OCI-LY3 (cell line): ENCODE measurements around the gene NUP210L.
A peak's percentile ranks its signal among the peaks of the same experiment; 100 is the strongest.

ENCODE experiments used
- H2AFZ ChIP-seq: fragments of 200-600, 300-600 bp; shearing (Covaris generic); 2 replicates; pipeline ENCODE4 v1.6.0; 2014; ENCODE audit warnings: antibody characterized with exemption, low read depth, low read length
- H3K27ac ChIP-seq: fragments of 200-600, 300-600 bp; sonication (generic); 2 replicates; pipeline ENCODE4 v1.5.1; 2014; ENCODE audit warnings: mild to moderate bottlenecking, low read length, moderate library complexity, mixed read lengths
- H3K27me3 ChIP-seq: fragments of 200-600, 300-600 bp; sonication (generic); 2 replicates; pipeline ENCODE4 v1.6.1; 2014; ENCODE audit warnings: low read depth, low read length, mixed read lengths
- H3K36me3 ChIP-seq: fragments of 200-600, 300-600 bp; sonication (generic); replicated peaks from 2 replicates; pipeline ENCODE3; 2014; ENCODE audit warnings: low read depth, low read length, mixed read lengths
- H3K4me1 ChIP-seq: fragments of 300-600, 200-600 bp; sonication (generic); 2 replicates; pipeline ENCODE4 v1.6.1; 2014; ENCODE audit warnings: low read length, mixed read lengths
- H3K4me2 ChIP-seq: fragments of 200-600, 300-600 bp; sonication (generic); 2 replicates; pipeline ENCODE4 v1.6.1; 2014; ENCODE audit warnings: low read length, mixed read lengths
- H3K4me3 ChIP-seq: fragments of 300-600, 200-600 bp; sonication (generic); 2 replicates; pipeline ENCODE4 v1.5.1; 2014; ENCODE audit warnings: antibody characterized with exemption, mild to moderate bottlenecking, low read length, moderate library complexity
- H3K79me2 ChIP-seq: fragments of 300-600, 200-600 bp; shearing (Covaris generic); 2 replicates; pipeline ENCODE4 v1.6.1; 2014; ENCODE audit warnings: mild to moderate bottlenecking, low read length, mixed read lengths
- H3K9ac ChIP-seq: fragments of 300-600, 200-600 bp; shearing (Covaris generic); 2 replicates; pipeline ENCODE4 v1.6.0; 2014; ENCODE audit warnings: mild to moderate bottlenecking, low read length, moderate library complexity
- H3K9me3 ChIP-seq: fragments of 200-600, 300-600 bp; shearing (Covaris generic); 2 replicates; pipeline ENCODE4 v1.6.1; 2014; ENCODE audit warnings: low read length, mixed read lengths; ENCODE audit not compliant: insufficient read depth
- H4K20me1 ChIP-seq: fragments of 200-600, 300-600 bp; sonication (generic); 2 replicates; pipeline ENCODE4 v1.6.1; 2016; ENCODE audit warnings: low read length, mixed read lengths; ENCODE audit not compliant: insufficient read depth
- CTCF ChIP-seq: fragments of 200-600, 300-600 bp; sonication (generic); IDR thresholded peaks from 2 replicates; pipeline ENCODE4 v1.5.1; 2014; ENCODE audit warnings: antibody characterized with exemption, low read length, low read depth
- EZH2phosphoT487 ChIP-seq: fragments of 200-600 bp; shearing (Covaris generic); IDR thresholded peaks from 2 replicates; pipeline ENCODE4 v1.6.1; 2018; ENCODE audit warnings: antibody characterized with exemption, mixed run types, low read depth

Gene NUP210L

GRCh38 chr1:154186177-154186576, 31.3 kb upstream of the NUP210L start:
- Histone ChIP-seq H3K9me3 (no peaks in the 10 kb centered on the region), H2AFZ (no peak overlapping the region), H3K4me2 (no peak overlapping the region), H3K27me3 (peaks cover 25% of the 10 kb centered on the region), H3K4me1 (peaks cover 3% of the 10 kb centered on the region), H3K27ac (no peak overlapping the region), H4K20me1 (peaks cover 7% of the 10 kb centered on the region), H3K4me3 (no peak overlapping the region), H3K9ac (no peak overlapping the region), H3K79me2 (peaks cover 18% of the 10 kb centered on the region), H3K36me3 (peaks cover 3% of the 10 kb centered on the region)
- TF ChIP-seq CTCF (peak; percentile 84), EZH2phosphoT487 (no peak)

- Histone ChIP-seq H3K27me3 (peaks cover 14% of the 10 kb centered on the region), H3K27ac (peak overlapping the region; percentile 95), H4K20me1 (peaks cover 32% of the 10 kb centered on the region), H3K4me3 (peak overlapping the region; percentile 87), H3K9ac (peak overlapping the region; percentile 93), H2AFZ (peak overlapping the region; percentile 2; the same call in 1 of the 2 replicates), H3K9me3 (no peaks in the 10 kb centered on the region), H3K79me2 (peaks cover 47% of the 10 kb centered on the region), H3K4me1 (peaks cover 29% of the 10 kb centered on the region), H3K4me2 (peak overlapping the region; percentile 99), H3K36me3 (peaks cover 24% of the 10 kb centered on the region)
- TF ChIP-seq CTCF: no peak
- no peak for TF ChIP-seq EZH2phosphoT487
These were observed 28.4 kb upstream of the NUP210L start for GRCh38 chr1:154183046-154183915.

- no peaks in the 10 kb centered on the region for H3K9me3 ChIP-seq
- peaks cover 35% of the 10 kb centered on the region for H3K4me1 ChIP-seq
- peak overlapping the region; percentile 87 for H3K4me3 ChIP-seq
- H3K79me2 ChIP-seq: peaks cover 55% of the 10 kb centered on the region
- peak overlapping the region; percentile 99 for H3K4me2 ChIP-seq
- H3K9ac ChIP-seq: peak overlapping the region; percentile 93
- no peak overlapping the region for H2AFZ ChIP-seq
- TF ChIP-seq EZH2phosphoT487 (no peak), CTCF (no peak)
- peaks cover 31% of the 10 kb centered on the region for H3K36me3 ChIP-seq
- peaks cover 40% of the 10 kb centered on the region for H4K20me1 ChIP-seq
- peaks cover 13% of the 10 kb centered on the region for H3K27me3 ChIP-seq
- peak overlapping the region; percentile 95 for H3K27ac ChIP-seq
These were observed 27.6 kb upstream of the NUP210L start for GRCh38 chr1:154182344-154183045.

- Histone ChIP-seq H3K79me2 (peaks cover 60% of the 10 kb centered on the region), H3K4me1 (peaks cover 35% of the 10 kb centered on the region), H2AFZ (no peak overlapping the region), H3K9me3 (no peaks in the 10 kb centered on the region), H3K36me3 (peaks cover 37% of the 10 kb centered on the region), H3K9ac (peak overlapping the region; percentile 93), H3K4me3 (peak overlapping the region; percentile 87), H3K4me2 (peak overlapping the region; percentile 99), H3K27me3 (peaks cover 7% of the 10 kb centered on the region), H4K20me1 (peaks cover 45% of the 10 kb centered on the region), H3K27ac (peak overlapping the region; percentile 95)
- TF ChIP-seq EZH2phosphoT487 (no peak), CTCF (no peak)
These were observed 27.1 kb upstream of the NUP210L start for GRCh38 chr1:154181944-154182343.
